H54 (cell line): ENCODE measurements around the gene ZNG1A.
"Not testable (repeated sequence)": the region's sequence is repeated elsewhere in the genome, so short reads cannot be mapped to it uniquely, and the experiment has no call there.

Experiments used
- DNase-seq: peaks from one replicate; pipeline ENCODE4 v3.0.0; 2011; ENCODE audit warnings: low spot score, mixed read lengths; ENCODE audit not compliant: insufficient read length
- FAIRE-seq: peaks from 3 replicates; lab custom pipeline; 2011; peaks lifted over from hg19 to GRCh38; lab: Jason Lieb, UNC
- POLR2A ChIP-seq: IDR thresholded peaks from 2 replicates; pipeline ENCODE4 v1.6.1; 2011; ENCODE audit warnings: low read depth, mild to moderate bottlenecking, low read length

Gene ZNG1A

DNA sequence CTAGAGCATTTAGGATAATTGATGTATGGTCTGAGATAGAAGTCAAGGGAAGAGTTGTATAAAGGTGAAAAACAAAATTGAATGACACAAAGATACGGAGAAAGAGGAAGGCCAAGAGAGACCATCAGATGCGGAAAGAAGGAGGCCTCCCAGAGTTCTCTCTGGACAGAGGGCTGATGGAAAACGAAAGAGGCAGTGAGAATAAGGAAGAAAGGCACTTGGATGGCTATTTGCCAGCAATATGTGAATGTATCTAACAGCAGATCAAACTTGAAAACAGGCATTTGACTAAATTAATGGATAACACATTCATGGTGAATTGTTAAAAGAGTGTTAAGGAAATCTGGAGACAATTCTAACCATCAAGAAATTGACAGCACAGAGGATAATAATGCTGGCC, 33.4 kb upstream of the ZNG1A start:
- FAIRE-seq (no peak), DNase-seq (no peak)
- no peak for TF ChIP-seq POLR2A

DNA sequence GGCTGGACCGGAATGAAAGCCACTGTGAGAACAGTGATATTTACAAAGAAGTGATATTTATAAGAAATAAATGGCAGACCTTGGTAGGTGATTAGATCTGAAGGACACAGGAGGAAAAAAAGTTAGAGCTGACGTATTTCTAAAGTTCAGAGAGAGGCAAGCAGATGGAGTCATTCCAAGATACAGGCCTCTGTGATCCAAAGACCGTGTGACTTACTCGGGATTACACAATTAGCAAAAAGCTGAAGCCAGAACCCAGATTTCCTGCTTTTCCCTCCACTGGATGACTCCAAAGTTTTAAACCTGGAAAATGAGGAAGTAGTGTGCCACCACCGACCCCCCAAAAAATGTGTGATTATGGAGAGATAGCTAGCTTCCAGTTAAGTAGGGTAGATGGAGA, 32.7 kb upstream of the ZNG1A start:
- no peak for TF ChIP-seq POLR2A
- FAIRE-seq (no peak), DNase-seq (no peak)

DNA sequence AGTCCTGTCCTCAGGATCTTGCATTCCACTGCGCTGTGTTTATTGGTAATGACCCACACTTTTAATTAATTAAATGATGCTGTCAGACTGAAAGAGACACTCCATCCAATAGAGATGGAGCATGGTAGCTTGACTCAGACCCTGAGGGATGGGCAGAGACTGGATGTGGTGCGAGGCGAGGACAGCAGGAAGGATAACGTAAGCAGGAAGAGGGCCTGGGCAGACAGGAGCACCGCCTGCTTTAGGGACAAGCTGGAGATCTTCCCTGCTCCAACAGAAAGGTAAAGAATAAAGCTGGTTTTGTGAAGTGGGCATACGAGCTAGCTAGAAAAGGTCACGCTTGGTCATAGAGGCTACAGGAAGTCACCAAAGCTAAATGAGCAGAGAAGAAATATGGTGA, 32.2 kb upstream of the ZNG1A start:
- TF ChIP-seq POLR2A, result no peak
- DNase-seq (no peak), FAIRE-seq (no peak)

DNA sequence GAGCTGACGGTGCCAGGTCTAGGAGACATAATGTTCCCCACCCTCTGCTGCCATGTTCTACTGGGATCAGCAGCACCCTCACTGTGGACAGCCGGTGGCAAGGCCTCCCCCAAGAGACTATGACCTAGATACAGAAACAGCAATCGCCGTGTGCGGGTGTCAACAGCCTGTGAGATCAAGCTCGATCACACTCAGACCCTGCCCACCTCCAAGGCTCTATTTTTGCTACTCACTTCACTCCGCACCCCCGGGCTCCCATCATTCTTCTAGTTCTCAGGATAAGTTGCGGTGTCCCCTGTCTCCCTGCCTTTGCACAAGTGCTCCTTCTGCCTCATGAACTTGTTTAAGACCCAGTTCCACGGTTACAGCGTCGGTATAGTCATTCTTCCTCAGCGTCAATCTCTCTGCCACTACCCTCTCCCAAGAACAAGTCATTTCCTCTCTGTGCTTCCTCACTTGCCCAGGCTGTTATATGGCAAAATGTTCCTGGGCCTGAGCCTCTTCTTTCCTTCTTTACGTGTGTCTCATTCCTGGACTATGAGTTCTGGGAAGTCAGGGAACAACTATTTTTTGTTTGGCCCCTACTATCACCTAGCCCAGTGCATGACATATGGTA, 30.4 kb upstream of the ZNG1A start:
- no peak for TF ChIP-seq POLR2A
- DNase-seq (no peak), FAIRE-seq (no peak)

DNA sequence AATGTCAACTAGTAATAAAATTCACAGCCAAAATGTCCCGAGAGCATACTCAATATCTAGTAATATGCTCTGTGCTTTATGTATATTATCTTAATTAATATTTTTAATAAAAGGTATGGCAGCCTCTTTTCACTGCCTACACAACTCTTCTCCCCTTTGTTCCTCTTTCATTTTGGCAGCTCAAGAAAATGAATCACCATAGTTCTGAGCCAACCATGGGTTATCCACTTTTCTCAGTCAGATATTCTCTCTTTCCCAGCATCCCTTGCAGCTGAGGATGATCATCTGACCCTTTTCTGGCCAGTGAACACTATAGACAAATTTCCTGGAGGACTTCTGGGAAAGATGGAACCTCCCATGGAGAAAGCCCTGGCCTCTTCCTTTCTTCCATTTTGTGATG, 27.6 kb upstream of the ZNG1A start:
- no peak for FAIRE-seq
- no peak for DNase-seq
- no peak for TF ChIP-seq POLR2A

DNA sequence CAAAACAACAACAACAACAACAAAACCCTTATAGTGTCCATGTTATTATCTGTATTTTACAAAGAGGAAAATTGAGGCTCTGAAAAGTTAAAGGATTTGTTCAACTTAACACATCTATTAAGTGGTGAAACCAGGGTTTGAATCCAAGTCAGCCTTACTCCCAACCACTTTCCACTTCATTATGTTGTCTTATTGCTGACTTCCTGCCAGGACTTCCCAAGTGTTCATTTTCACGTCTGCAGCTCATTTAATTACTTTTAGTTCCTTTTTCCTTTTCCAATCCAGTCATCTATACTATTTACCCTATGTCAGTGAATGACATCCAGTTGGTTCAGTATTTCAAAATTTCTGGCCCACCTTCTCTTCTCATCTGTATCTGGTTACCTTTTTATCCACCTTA, 20.7 kb upstream of the ZNG1A start:
- peak; percentile 58 for FAIRE-seq

DNA sequence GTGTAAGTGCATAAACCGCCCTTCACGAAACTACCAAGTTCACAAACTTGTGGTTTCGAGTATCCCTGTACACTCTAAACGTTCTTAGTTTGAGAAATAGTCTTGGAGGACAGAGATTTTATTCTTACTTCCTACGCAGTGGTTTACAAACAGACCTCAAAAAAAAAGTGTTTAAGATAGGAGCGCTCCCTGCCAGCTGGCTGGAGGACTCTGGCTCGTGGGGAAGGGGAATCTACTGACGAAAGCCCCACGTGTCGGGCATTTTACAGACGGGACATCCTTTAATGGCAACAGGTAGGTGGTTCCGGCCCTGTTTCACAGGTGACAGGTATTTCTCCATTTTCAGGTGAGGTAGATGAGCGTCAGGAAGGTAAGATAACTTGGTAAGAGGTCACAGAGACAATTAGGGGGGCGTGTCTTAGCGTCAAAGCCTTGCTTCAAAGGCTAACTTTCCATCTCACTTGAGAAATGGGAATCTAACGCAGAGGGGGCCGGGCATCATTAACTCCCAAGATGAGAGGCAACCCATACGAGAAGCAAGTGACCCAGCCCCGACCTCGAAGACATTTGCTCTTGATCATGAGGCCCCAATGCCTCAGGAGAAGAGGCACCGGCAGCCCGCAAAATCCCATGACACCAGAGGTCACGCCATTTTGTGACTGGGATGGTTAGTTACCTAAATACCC, 573 bp downstream of the ZNG1A start:
- not testable (repeated sequence) for DNase-seq, FAIRE-seq

More for the DNA sequence above, 20.7 kb upstream of the ZNG1A start:
- not testable (repeated sequence) for DNase-seq

DNA sequence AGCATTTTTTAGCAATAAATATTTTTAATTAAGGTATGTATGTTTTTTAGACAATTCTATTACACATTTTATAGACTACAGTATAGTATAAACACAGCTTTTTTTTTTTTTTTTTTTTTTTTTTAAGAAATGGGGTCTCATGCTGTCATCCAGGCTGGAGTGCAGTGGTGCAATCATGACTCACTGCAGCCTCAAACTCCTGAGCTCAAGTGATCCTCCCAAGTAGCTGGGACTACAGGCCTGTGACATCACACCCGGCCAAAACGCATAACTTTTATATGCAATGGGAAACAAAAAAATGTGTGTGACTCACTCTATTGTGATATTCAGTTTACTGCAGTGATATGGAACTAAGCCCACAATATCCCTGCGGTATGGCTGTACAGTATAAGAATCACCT, 9.1 kb downstream of the ZNG1A start:
- not testable (repeated sequence) for DNase-seq, FAIRE-seq

DNA sequence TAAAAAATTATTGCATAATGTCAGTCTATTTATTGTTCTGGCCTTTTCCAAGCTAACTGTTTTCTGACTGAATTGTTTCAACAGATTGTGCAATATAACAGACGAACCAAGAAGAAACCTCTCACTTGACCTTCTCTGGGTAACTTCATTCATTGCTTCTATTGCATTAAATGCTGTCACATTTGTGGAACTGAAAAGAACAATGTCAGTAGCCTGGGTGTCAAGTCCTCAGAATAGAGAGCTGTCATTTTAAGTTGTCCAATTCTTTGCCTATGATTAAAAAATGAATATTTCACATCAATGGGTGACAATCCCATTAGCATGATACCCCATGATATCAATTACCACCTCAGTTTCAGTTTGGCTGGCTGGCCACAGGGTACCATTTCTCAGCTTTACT, 19.0 kb downstream of the ZNG1A start:
- FAIRE-seq, DNase-seq: not testable (repeated sequence)

DNA sequence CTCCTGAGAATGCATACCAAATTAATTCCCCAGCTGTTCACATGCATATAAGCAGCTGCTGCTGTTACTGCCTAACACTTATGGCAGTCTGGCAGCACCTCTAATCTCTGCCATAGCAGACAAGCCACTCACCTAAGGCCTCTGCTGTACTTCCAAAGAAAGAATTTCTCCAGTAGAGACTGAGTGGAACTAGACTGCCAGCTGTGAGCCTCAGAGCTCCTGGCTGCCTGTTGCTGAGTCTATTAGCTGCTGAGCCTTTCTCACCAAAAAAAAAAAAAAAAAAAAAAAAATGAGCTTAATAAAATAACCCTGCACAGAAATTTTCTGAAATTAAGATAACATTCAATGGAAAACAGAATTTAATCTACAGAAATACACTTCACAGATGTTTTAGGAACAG, 27.7 kb downstream of the ZNG1A start:
- FAIRE-seq, DNase-seq: not testable (repeated sequence)

DNA sequence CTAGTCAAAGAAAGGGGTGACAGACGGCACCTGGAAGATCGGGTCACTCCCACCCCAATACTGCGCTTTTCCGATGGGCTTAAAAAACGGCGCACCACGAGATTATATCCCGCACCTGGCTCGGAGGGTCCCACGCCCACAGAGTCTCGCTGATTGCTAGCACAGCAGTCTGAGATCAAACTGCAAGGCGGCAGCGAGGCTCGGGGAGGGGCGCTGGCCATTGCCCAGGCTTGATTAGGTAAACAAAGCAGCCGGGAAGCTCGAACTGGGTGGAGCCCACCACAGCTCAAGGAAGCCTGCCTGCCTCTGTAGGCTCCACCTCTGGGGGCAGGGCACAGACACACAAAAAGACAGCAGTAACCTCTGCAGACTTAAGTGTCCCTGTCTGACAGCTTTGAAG, 39.0 kb downstream of the ZNG1A start:
- DNase-seq, result not testable (repeated sequence)

DNA sequence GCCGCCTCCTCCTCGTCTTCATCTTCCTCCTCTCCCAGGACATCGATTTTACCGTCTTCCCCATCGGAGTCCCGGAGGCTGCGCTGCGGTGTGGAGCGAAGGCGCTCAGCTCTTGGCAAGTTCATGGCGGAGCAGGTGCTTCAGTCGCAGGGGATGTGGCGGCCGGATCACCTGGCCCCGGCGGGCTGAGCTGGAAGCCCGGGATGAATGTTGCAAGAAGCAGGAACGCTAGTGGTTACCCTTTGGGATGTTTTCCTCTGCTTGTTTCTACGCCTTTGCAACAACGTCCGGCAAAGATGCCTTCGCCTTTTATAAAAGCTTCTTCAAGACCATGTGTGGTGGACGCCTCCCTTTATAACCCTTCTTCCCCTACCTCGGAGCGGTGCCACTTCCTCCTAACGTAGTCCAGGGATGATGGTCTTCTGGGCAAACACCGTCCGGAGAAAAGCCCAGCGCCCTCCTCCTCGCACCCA, 60.8 kb downstream of the ZNG1A start, which contains the start of gene FOXD4:
Gene FOXD4, minus strand, starts transcription at position 423 of the 473 bp plus-strand sequence. Its CDS starts 298 bp downstream, at position 125.
- not testable (repeated sequence) for DNase-seq, FAIRE-seq

More for the DNA sequence above, 39.0 kb downstream of the ZNG1A start:
- not testable (repeated sequence) for FAIRE-seq

DNA sequence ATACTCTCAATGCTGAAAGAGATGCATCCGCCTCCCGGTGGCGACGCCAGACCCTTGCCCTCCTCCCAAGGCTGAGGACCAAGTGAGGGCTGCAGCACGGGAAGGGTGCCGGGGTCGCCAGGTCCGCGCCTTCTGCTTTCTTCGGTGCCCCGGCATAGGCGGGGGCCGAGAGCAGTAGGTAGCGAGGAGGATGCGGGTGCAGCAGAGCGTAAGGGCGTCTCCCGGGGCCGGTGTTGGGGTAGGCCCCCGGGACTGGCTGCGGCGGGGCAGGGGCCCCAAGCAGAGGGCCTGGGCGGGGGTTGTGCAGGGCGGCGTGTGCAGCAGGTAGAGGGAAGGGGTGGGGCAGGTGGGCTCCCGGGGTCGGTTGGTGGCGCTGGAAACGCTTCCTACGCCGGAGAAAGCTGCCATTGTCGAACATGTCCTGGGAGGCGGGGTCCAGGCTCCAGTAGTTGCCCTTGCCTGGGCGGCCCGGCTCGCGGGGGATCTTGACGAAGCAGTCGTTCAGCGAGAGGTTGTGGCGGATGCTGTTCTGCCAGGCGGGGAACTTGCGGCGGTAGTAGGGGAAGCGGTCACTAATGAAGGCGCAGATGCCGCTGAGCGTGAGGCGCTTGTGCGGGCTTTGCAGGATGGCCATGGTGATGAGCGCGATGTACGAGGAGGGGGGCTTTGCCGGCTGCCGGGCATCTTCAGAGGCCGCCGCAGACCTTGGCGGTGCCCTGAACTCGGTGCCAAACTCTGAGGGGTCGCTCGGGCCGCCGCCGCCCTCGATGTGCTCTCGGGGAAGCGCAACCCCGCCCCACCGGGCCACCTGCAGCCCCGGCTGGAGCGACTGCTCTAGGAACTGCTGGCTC, 61.5 kb downstream of the ZNG1A start:
- DNase-seq, FAIRE-seq: not testable (repeated sequence)

DNA sequence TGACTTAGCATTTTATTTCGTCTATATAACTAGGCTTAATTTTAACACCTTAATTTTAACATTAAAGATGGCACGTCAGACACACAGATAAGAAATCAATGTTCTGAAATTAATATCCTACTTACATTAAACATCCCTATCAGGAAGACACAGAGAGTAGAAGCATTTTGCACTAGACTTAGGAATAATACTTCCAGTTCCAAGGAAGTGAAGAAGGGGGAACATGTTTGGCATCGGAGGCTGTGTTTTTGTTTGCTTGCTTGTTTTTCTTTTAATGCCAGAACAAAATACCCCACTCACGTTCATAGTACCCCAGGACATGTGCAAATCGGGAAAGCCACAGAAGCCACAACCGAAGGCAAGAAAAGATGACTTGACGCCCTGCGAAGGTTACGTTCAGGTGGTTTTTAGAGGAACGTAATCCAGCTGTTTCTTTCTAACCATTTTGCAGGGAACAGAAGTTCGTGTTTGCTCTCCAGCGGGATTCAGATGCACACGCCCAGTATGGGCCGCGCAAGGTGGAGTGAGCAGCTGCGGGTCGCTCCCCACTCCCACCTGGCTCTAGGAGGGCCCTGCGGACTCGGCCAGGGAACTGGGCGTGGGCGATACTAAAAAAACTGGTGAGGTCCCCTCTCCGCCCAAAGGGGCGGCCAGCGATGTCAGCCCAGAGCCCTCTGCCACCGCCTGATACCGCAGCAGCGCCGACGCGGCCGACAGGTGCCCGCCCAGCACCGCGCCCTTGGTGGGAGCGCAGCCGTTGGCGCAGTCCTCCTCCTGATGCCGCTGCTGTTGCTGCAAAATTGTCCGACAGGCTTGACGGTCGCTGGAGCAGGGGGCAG, 62.4 kb downstream of the ZNG1A start:
- FAIRE-seq, DNase-seq: not testable (repeated sequence)

DNA sequence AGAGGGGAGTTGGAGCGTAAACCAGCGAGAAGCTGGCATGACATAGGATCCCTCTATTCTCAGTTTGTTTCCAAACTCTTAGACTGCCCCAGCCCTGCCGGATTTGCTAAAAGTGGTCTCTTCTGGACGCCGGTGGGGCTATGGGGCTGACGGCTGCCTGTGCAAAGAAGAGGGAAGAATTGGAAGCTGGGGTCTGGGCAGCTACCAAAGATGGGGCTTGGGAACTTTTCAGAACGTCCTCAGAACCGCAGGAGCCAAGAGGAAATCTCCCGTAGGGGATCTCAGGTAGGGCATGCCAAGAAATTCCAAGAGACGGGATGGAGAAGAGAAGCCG, 63.8 kb downstream of the ZNG1A start:
- not testable (repeated sequence) for DNase-seq, FAIRE-seq

DNA sequence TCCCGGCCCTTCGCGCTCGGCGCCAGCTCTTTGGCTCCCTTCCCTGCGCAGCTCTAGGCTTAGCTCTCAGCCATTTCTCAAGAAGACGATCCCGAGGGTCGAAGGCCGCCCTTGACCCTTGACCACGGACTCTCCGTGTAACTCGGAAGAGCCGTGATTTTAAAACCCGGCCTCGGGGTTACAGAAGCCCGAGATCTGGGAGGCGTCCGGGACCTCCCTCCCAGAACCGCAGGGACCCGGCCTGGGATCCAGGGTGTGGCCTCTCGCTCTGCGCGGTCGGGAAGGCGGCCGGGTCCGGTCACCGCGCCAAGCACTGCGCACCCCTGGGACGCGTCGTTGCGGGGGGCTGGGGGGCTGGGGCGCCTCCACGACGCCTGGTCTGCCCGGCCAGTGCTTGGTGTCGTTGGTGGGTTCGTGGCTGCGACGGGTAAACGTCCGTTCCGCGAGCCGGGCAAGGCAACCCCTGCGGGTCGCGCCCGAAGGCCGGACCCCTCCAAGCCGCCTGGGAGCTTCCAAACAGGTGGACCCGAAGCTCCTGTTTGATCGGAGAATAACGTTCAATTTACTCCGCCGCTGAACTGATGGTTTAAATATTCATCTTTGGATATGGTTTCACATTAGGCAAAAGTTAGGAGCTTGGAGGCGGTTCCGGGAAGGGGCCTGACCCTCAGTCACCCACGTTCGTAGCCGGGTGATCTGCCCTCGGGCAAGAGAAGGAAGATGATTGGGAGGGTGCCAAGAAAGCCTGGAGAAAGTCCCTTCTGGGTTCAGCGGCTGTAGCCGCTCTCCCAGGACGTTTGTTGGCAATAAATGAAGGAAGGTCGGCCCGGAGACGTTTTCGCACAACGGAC, 64.4 kb downstream of the ZNG1A start:
- not testable (repeated sequence) for FAIRE-seq, DNase-seq

DNA sequence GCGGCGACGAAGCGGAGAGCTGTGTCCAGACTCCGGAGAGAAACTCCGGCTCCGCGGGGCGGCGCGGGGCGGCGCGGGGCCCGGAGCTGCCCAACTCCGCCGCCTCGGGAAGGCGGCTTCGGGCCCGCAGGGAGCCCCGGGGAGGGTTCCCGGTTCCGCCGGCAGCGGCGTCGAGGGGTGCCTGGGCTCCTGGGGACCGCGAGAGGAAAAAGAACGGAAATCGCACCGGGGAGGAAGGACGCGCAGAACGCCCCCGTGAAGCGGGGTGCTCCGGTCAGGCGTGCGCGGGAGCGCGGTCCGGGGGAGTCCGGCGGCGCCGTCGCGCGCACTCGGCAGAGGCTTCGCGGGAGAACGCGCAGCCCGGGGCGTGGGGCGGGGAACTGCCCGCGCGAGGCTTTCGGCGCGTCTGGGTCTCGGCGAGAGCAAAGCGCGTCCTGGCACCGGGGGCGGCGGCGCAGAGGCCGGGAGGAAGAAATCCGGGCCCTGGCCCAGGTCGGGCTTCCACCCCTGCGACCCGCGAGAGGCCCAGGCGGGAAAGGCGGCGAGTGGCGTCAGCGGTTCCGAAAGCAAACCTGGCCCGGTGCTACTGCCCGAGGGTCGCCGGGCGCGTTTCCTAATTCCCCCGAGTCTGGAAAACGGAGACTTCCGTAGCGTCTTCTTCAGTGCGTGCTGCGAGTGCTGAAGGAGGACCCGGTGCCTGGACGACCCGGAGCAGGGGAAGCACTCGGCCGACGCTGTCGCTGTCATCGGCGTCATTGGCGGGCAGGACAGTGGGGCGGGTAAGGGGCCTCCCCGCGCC, 65.2 kb downstream of the ZNG1A start:
- FAIRE-seq, DNase-seq: not testable (repeated sequence)
